Choroid plexus epithelial cell (primary cell): ENCODE measurements around the gene GBE1.
A peak's percentile ranks its signal among the peaks of the same experiment; 100 is the strongest.

Source experiments
- DNase-seq: peaks from one replicate; pipeline ENCODE4 v3.0.0-alpha.2; 2010; ENCODE audit warnings: low read depth
- H3K4me3 ChIP-seq: 2 replicates; pipeline ENCODE4 v1.5.1; 2011; ENCODE audit warnings: low read depth, mild to moderate bottlenecking, control low read depth, low read length, moderate library complexity
- CTCF ChIP-seq: conservative IDR thresholded peaks from 2 replicates; pipeline ENCODE4 v1.5.1; 2011; ENCODE audit warnings: low read depth, mild to moderate bottlenecking, control low read depth, inconsistent platforms, low read length, moderate library complexity

GBE1 gene

GRCh38 chr3:81689617-81690016, 71.8 kb downstream of the GBE1 start:
- TF ChIP-seq CTCF: no peak
- DNase-seq: no peak
- no peak overlapping the region for H3K4me3 ChIP-seq

GRCh38 chr3:81684751-81685395, 76.6 kb downstream of the GBE1 start:
- DNase-seq: no peak
- no peak overlapping the region for H3K4me3 ChIP-seq
- no peak for TF ChIP-seq CTCF

DNA sequence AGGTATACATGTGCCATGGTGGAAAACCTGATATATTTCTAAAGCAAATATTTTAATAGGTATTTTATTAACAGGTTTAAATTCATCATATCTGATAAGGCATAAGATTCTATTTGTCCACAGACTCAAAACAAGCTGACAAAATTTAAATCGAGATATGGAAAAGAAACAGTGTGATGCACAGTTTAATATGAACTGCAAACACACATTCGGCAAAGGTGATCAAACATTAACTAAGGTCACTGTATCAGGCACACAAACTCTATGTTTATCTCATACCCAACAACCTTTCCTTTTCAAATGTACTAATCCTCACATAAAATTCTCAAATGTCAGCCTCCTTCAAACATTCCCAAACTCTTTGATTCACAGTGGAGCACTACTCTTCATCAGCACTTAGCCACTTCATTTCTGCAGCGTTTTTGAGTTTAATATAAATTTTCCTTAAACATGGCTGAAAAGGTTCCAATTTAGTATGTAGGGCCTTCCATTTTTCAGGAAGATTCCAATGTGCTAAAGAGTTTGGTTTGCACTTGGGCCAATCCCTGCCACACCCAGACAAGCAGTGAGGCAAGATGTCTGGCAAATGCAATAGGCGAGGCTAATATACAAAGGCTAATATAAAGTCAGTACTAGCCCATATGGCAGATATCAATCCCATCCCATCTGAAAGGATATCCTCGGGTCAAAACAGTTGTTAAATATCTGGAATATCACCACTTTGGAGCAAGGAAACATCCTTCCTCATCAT, 84.6 kb downstream of the GBE1 start:
- no peak for DNase-seq
- no peak overlapping the region for H3K4me3 ChIP-seq
- no peak for TF ChIP-seq CTCF

DNA sequence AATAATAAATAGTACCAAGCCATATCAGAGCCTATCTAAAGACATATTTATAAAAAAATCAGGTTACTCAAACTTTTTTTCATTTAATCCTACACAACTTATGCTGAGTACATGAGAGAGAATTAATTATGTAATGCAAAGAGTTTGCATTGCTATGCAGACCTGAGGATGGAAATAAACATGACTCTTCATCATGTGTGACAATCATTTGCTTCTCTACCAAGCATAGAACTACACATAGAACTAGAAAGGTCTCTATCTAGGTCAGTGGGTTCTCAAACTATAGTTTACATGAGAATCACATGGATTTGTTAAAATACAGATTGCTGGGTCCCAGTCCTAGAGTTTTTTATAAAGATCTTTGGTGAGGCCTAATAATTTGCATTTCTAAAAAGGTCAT, 86.8 kb downstream of the GBE1 start:
- DNase-seq: no peak
- TF ChIP-seq CTCF: no peak
- H3K4me3 ChIP-seq: no peak overlapping the region

- H3K4me3 ChIP-seq: no peak overlapping the region
- no peak for TF ChIP-seq CTCF
- DNase-seq: no peak
These were observed 93.2 kb downstream of the GBE1 start for GRCh38 chr3:81668283-81668682.

- peak; percentile 74 for TF ChIP-seq CTCF
- no peak overlapping the region for H3K4me3 ChIP-seq
- peak; percentile 64 for DNase-seq
These were observed 94.8 kb downstream of the GBE1 start for GRCh38 chr3:81666502-81667121.
